ENCODE data around the gene GALNT14.

GALNT14 gene

DNA sequence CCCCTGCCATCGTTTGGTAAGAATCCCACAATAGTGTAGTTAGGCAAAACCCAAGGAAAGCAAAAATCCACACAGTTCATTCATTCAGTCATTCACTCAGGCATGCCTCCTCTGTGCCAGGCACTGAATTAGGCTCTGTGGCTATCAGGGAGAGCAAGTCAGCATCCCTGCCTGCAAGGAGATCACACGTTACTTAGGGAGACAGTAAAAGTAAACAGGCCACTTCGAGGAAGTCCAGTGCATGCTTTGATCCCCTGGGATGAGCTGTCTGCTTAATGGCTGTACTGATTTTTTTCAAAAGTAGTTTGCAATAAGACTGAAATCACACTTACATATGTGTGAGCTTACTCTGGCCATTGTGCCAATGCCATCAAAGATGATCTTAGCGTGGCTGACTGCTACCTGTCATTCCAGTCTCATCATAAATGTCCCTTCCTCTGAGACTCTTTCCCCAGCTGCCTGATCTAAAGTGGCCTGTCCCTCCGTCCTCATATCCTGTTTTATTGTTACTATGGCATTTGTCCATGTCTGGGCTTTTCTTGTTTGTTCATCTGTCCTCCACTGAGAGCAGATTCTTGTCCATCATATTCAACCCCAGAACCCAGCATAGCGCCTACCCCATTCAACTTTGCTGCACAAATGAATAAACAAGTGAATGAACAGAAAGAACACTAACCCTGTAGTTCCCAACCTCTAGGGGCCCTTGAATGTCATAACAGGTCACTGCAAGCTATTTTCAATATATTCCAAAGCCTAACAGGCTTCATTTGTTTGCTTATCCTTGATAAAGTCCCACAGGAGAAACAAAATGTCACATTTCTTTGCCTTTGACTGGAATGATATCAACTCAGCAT, 84.1 kb downstream of the GALNT14 start:
- Histone ChIP-seq H3K4me2 (no peak overlapping the region), H4K20me1 (ENCODE audit: insufficient read depth) (no peaks in the 10 kb centered on the region), H3K36me3 (ENCODE audit: insufficient read depth) (no peaks in the 10 kb centered on the region), H3K4me3 (IDR thresholded peaks at IDR 0.05; ENCODE audit: insufficient read depth, low read depth, low read length) (no peak overlapping the region), H3K4me1 (ENCODE audit: low read depth, poor library complexity, severe bottlenecking) (no peaks in the 10 kb centered on the region), H3K27me3 (ENCODE audit: insufficient read depth, low read depth) (no peaks in the 10 kb centered on the region), H3K27ac (no peak overlapping the region), H3K79me2 (ENCODE audit: insufficient read depth, low read depth) (0 out of 2 replicates have a peak, but pooled peaks cover 6% of the 10 kb centered on the region), H2AFZ (ENCODE audit: low read depth) (no peak overlapping the region), H3K9ac (no peak overlapping the region)
- TF ChIP-seq, protein P1, sequence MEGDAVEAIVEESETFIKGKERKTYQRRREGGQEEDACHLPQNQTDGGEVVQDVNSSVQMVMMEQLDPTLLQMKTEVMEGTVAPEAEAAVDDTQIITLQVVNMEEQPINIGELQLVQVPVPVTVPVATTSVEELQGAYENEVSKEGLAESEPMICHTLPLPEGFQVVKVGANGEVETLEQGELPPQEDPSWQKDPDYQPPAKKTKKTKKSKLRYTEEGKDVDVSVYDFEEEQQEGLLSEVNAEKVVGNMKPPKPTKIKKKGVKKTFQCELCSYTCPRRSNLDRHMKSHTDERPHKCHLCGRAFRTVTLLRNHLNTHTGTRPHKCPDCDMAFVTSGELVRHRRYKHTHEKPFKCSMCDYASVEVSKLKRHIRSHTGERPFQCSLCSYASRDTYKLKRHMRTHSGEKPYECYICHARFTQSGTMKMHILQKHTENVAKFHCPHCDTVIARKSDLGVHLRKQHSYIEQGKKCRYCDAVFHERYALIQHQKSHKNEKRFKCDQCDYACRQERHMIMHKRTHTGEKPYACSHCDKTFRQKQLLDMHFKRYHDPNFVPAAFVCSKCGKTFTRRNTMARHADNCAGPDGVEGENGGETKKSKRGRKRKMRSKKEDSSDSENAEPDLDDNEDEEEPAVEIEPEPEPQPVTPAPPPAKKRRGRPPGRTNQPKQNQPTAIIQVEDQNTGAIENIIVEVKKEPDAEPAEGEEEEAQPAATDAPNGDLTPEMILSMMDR (conservative IDR thresholded peaks at IDR 0.05; ENCODE audit: low read depth, low read length), result no peak

DNA sequence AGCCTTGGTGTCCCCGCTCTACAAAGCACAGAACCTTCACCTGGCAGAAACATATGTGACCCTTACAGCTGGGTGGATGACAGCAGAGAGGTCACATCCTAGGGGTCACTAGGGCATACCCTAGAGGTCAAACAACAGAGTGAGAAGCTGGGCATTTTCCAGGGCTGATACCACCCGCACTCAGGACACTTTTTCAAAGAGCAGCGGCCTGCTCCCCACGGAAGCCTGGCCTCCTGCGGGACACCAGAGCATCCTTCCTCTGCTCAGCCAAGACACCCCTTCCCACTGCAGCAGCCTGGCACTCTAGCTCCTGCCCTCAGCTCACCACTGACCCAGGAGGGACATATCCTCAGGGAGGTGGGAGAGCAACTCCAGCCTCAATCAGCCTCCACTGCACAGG, 86.0 kb downstream of the GALNT14 start:
- TF ChIP-seq, protein P1 (conservative IDR thresholded peaks at IDR 0.05; ENCODE audit: low read depth, low read length), result no peak
- Histone ChIP-seq H3K27ac (no peak overlapping the region), H3K4me1 (ENCODE audit: low read depth, poor library complexity, severe bottlenecking) (no peaks in the 10 kb centered on the region), H3K27me3 (ENCODE audit: insufficient read depth, low read depth) (no peaks in the 10 kb centered on the region), H3K4me2 (no peak overlapping the region), H2AFZ (ENCODE audit: low read depth) (no peak overlapping the region), H3K36me3 (ENCODE audit: insufficient read depth) (no peaks in the 10 kb centered on the region), H4K20me1 (ENCODE audit: insufficient read depth) (no peaks in the 10 kb centered on the region), H3K9ac (no peak overlapping the region), H3K79me2 (ENCODE audit: insufficient read depth, low read depth) (0 out of 2 replicates have a peak, but pooled peaks cover 6% of the 10 kb centered on the region), H3K4me3 (IDR thresholded peaks at IDR 0.05; ENCODE audit: insufficient read depth, low read depth, low read length) (no peak overlapping the region)

DNA sequence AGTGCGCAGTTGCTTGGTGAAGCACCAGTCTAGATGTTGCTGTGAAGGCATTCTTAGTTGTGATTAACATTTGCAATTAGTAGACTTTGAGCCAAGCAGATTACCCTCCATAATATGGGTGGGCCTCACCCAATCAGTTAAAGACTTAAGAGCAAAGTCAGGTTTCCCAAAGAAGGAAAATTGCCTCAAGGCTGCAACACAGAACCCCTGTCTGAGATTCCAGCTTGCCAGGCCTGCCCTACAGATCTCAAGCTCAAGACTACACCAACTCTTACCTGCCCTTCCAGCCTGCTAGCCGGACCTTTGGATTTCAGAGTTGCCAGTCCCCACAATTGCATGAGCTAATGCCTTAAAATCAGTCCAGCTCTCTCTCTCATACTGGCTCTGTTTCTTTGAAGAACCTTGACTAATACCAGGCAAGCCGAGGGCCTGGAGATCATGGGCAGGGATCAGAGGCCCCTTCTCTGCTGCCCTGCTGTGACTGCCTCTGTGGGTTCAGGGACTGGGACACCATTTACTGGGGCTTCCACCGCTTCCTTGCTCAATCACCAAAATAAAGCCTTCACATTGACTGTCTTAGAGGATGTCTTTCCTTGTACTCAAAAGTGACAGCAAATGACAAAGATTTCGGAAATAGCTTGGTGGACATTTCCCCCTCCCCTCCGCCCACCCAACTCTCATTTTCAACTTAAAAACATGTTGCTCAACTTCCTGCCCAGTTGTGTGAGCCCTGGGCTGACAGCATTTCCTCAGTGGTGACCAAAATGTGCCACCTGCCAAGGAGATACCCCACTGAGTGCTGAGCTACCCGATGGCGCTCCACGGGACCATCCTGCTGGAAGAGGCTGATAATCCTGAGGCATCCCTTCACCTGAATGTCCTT, 86.7 kb downstream of the GALNT14 start:
- TF ChIP-seq, protein P1 (conservative IDR thresholded peaks at IDR 0.05; ENCODE audit: low read depth, low read length), result no peak
- no peaks in the 10 kb centered on the region for H3K36me3 ChIP-seq (ENCODE audit: insufficient read depth)
- no peaks in the 10 kb centered on the region for H3K27me3 ChIP-seq (ENCODE audit: insufficient read depth, low read depth)
- H4K20me1 ChIP-seq (ENCODE audit: insufficient read depth), result no peaks in the 10 kb centered on the region
- H3K4me3 ChIP-seq (IDR thresholded peaks at IDR 0.05; ENCODE audit: insufficient read depth, low read depth, low read length), result no peak overlapping the region
- no peak overlapping the region for H3K27ac ChIP-seq
- H3K79me2 ChIP-seq (ENCODE audit: insufficient read depth, low read depth), result 0 out of 2 replicates have a peak, but pooled peaks cover 6% of the 10 kb centered on the region
- H3K9ac ChIP-seq, result no peak overlapping the region
- H3K4me2 ChIP-seq, result no peak overlapping the region
- H2AFZ ChIP-seq (ENCODE audit: low read depth), result no peak overlapping the region
- H3K4me1 ChIP-seq (ENCODE audit: low read depth, poor library complexity, severe bottlenecking), result no peaks in the 10 kb centered on the region

DNA sequence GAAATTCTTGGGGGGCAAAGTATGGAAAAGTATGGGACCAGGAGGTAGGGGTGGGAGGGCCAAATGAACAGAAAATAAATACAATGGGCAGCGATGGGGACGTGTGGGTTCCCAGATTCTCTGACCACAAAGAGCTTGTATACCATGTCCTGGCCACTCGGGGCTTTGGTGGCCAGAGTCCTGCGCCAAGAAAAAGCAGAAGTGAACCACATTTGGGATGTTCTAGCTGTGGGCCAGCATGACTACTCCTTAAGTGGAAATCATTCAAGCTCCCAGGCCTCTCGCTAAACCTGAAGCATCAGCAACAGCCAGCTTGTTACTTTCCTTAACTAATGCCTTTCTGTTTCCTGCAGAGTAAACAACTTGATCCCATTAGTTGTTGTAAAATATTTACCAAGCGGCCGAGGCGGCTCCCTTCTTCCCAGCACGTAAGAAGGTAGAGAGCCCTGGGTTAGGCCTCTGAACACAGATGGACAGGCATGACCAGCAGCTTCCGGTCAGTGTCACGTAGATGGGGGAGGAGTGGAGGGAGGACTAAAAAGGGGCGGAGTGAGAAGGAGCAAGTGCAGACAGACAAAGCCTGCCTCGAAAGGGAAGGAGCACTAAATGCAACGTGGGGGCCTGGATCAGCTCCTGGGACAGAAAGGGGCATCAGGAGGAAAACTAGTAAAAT, 88.2 kb downstream of the GALNT14 start:
- Histone ChIP-seq H3K27me3 (ENCODE audit: insufficient read depth, low read depth) (no peaks in the 10 kb centered on the region), H2AFZ (ENCODE audit: low read depth) (no peak overlapping the region), H4K20me1 (ENCODE audit: insufficient read depth) (no peaks in the 10 kb centered on the region), H3K79me2 (ENCODE audit: insufficient read depth, low read depth) (no peaks in the 10 kb centered on the region), H3K9ac (no peak overlapping the region), H3K27ac (no peak overlapping the region), H3K4me3 (IDR thresholded peaks at IDR 0.05; ENCODE audit: insufficient read depth, low read depth, low read length) (no peak overlapping the region), H3K36me3 (ENCODE audit: insufficient read depth) (no peaks in the 10 kb centered on the region), H3K4me2 (no peak overlapping the region), H3K4me1 (ENCODE audit: low read depth, poor library complexity, severe bottlenecking) (no peaks in the 10 kb centered on the region)
- TF ChIP-seq, protein P1 (conservative IDR thresholded peaks at IDR 0.05; ENCODE audit: low read depth, low read length), result no peak

Data from KMS-11 (cell line).